Ureter (tissue), 1 donor: ENCODE data around the gene ENTPD6. TPM values are rescaled to one million over a fixed set of nuclear protein-coding genes. Genes with fewer than 3 reads are reported as not detected.
A peak's percentile ranks its signal among the peaks of the same experiment; 100 is the strongest.
"Not testable (repeated sequence)": the region's sequence is repeated elsewhere in the genome, so short reads cannot be mapped to it uniquely, and the experiment has no call there.

Source experiments
- DNase-seq: peaks from one replicate; pipeline ENCODE4 v3.0.0-alpha.2; 2020; ENCODE audit warnings: low spot score
- total RNA-seq: library from RNA; stranded (reverse); gene quantifications from one replicate; pipeline ENCODE4 v1.2.4, GENCODE V29; 2023
- donor health status: DM: yes; HTN: yes; CAD: no.

ENTPD6 gene
- total RNA-seq, 1 donor from 2014 or later: 53.3 TPM

DNA sequence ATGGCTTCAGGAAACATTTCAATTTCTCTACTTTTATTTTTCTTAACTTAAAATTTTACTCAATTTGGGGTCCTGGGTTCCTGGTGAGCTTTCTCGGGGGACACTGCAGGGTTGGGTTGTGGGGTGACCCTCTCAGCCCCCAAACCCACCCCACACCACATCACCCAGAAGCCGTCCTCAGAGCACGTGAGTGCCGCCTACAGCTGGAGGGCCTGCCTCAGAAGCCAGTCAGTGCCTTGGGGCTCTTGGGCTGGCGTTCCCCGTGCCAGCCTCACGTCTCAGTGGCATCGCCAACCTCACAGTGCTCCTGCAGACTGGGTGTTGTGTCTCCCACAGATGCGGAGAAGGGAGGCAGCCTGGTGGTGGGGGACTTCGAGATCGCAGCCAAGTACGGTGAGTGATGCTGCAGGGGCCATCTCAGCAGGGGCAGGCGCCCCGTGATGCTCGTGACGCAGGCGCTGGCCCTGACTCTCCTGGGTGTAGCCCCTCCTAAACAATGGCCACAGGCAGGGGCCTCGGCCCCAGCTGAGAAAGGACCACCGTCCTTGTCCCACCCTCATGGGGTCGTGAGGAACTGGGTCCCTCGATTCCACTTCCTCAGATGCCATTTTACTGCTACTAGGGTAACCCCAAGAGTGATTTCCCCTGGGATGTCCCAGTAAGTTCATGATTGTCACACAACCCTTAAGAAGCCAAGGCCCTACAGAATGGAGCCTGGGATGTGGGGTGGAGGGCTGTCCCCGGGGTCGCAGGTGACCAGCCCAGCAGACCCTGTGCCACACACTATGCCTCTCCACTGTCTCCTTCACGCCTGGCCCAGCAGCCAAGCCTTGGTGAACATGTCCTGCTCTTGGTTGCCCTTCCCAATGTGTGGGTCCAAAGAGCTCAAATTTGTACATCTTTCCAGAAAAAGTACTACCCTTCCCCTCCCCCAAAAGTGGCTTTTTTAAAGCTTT, 28.5 kb downstream of the ENTPD6 start:
- no peak for DNase-seq

DNA sequence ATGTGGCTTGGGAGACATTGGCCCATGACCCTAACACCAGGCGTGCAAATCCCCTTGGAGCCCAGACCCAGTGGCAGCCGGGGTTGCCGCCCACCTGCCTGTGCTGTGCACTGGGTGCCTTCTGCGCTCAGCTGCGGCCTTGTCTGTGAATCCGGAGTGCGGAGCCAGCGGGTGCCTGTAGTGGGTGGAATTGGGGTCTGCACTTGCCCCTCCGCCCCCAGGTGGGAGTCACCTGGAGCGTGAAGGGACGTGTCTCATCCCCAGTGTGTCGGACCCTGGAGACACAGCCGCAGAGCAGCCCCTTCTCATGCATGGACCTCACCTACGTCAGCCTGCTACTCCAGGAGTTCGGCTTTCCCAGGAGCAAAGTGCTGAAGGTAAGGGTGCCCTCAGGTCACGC, 29.4 kb downstream of the ENTPD6 start:
- DNase-seq: no peak

DNA sequence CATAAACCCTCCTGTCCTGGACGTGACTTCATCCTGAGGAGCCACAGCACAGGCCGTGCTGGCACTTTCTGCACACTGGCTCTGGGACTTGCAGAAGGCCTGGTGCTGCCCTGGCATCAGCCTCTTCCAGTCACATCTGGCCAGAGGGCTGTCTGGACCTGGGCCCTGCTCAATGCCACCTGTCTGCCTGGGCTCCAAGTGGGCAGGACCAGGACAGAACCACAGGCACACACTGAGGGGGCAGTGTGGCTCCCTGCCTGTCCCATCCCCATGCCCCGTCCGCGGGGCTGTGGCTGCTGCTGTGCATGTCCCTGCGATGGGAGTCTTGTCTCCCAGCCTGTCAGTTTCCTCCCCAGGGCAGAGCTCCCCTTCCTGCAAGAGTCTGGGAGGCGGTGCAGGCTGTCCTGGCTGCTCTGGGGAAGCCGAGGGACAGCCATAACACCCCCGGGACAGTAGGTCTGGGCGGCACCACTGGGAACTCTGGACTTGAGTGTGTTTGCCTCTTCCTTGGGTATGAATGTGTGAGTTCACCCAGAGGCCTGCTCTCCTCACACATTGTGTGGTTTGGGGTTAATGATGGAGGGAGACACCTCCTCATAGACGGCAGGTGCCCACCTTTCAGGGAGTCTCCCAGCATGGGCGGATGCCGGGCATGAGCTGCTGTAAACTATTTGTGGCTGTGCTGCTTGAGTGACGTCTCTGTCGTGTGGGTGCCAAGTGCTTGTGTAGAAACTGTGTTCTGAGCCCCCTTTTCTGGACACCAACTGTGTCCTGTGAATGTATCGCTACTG, 30.3 kb downstream of the ENTPD6 start:
- DNase-seq: no peak

DNA sequence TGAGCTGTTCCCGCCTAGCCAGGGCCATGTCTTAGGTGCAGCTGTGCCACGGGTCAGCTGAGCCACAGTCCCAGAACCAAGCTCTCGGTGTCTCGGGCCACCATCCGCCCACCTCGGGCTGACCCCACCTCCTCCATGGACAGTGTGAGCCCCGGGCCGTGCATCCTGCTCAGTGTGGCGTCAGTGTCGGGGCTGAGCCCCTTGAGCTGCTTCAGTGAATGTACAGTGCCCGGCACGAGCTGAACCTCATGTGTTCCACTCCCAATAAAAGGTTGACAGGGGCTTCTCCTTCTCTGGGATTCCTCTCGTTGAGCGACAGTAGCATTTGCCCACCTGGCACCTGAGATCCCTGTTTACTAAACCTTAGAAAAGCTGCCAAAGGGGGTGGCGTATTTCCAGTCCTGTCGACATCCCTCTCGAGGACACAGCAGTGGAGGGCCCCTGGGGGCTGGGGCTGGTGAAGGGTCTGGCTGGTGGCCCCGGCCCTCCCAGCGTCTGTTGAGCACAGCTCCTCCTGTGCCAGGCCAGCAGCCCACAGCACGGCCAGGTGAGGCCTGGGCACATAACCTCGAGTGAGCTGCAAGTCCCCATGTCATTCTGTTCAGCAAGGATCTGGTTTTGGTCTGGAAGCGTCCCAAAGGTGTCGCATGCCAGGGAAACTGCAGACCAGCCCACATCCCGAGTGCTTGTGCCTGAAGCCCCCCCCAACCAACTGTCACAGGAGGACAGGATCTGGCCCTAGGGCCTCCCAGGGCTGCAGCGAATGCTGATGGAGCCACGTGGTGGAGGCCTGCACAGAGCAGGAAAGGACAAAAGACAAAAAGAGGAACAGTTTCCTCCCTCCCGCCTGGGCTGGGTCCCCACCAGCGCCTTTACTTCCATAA, 31.2 kb downstream of the ENTPD6 start:
- no peak for DNase-seq

DNA sequence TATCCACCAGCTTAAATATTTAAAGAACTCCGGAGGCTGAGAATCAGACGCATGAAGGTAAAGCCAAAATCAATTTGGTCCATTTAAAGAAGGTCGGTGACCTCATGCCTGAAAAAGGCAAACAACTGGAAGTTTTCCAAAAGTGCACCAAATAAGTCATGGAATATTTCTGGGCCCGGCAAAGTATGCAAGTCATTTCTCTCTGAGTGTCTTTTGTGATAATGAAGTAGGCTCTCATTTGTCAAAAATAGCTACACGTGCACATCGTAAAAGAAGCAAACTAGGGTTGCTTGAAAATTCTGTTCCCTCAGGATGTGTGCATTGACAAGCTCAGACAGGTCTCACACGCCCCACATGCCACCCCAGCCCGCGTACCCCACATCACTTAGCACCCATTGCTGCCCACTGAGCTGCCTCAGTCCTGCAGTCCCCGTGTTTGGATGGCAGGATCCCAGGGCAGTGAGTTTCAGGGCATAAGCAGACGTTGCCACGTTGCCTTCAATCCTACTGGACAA, 31.9 kb downstream of the ENTPD6 start:
- DNase-seq: no peak

DNA sequence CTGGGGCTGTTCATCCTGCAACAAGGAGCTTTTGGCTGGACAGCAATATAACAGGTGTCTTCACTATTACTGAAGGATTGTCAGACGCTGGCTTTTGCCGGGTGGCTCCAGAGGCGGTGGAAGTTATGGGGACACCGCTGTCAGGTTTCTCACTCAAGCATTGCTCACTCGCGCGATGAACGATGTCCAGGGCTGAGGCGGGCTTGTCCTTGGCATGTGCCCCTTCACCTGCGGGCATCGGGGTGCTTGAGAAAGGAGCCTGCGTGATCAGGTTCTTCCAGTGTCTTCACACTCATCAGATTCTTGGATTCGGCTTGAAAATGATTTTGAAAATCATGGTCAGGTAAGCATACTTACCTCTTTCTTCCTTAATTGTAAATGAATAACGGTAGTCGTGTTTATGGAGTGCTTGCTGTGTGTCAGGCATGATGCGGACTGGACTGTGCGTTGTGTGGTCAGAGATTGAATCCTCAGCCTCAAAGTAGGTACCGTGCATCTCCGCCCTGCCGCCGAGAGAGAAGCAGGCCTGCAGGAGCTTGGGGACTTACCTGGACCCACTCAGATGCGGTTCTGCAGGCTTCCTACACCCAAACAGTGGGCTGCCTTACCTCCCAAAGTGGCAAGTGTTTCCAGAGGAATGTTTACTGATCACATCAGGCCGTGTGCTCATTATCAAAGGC, 34.1 kb downstream of the ENTPD6 start:
- DNase-seq: no peak

DNA sequence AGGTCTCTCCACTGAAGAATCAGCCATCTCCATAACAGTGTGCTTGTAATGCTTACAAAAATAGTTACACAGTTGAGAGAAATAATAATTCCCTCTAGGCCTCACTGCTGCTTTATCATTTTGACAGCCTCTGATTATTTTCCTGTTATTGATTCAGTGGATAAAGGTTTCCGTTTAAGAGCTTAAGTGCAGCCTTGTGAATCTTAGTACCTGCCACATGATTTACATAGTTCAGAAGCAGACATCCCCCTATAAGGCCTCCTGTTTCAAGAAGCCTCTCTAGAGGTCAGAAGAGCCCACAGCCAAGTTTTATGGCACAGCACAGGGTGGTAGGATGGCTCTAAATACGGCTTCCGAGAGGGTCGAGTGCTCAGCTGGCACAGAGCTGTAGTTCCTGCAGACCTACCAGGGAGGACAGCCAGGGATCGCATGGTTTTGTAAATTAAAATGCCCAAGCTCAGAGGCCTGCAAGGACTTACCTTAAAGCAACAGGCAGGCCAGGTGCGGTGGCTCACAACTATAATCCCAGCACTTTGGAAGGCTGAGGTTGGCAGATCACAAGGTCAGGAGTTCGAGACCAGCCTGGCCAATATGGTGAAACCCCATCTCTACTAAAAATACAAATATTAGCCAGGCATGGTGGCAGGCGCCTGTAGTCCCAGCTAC, 34.8 kb downstream of the ENTPD6 start:
- DNase-seq: no peak

DNA sequence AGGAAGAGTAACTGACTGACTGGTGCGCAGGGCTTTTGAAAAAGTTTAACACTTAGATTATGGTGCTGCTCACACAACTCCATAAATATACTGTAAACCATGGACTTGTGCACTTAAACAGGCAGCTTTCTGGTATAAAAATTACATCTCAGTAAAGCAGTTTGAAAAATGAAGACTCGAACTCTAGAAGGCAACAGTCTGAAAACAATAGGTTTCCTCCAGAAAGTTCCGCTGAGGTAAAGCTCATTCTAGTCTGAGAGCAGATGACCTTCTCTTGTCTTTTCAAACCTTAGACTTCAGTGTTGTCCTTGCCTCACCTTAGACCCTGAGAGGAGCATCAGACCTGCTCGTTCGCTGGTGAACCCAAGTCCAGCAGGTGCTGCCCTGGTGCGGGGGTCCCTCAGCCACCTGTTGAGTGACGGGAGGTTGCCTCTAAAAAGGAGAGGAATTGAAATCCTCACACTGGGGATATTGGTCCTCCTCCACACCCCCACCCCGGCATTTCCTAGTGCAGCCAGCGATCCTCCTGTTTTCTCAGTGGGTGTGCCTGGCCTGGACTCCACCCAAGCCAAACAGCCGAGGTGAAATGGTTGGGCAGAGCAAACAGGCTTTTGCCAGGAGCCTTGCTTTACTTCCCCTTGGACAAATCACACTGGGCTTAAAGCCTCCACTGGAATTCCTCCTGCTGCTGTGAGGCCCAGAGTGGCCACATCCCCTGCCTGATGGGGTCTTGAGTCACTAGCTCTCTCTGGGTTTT, 37.7 kb downstream of the ENTPD6 start:
- DNase-seq: peak; percentile 86

DNA sequence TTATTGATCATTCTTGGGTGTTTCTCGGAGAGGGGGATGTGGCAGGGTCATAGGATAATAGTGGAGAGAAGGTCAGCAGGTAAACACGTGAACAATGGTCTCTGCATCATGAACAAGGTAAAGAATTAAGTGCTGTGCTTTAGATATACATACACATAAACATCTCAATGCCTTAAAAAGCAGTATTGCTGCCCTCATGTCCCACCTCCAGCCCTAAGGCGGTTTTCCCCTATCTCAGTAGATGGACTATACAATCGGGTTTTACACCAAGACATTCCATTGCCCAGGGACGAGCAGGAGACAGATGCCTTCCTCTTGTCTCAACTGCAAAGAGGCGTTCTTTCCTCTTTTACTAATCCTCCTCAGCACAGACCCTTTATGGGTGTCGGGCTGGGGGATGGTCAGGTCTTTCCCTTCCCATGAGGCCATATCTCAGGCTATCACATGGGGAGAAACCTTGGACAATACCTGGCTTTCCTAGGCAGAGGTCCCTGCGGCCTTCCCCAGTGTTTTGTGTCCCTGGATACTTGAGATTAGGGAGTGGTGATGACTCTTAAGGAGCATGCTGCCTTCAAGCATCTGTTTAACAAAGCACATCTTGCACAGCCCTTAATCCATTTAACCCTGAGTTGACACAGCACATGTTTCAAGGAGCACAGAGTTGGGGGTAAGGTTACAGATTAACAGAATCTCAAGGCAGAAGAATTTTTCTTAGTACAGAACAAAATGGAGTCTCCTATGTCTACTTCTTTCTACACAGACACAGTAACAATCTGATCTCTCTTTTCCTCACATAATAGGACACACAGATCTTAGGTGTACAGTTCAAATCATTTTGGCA, 38.7 kb downstream of the ENTPD6 start:
- DNase-seq: not testable (repeated sequence)

DNA sequence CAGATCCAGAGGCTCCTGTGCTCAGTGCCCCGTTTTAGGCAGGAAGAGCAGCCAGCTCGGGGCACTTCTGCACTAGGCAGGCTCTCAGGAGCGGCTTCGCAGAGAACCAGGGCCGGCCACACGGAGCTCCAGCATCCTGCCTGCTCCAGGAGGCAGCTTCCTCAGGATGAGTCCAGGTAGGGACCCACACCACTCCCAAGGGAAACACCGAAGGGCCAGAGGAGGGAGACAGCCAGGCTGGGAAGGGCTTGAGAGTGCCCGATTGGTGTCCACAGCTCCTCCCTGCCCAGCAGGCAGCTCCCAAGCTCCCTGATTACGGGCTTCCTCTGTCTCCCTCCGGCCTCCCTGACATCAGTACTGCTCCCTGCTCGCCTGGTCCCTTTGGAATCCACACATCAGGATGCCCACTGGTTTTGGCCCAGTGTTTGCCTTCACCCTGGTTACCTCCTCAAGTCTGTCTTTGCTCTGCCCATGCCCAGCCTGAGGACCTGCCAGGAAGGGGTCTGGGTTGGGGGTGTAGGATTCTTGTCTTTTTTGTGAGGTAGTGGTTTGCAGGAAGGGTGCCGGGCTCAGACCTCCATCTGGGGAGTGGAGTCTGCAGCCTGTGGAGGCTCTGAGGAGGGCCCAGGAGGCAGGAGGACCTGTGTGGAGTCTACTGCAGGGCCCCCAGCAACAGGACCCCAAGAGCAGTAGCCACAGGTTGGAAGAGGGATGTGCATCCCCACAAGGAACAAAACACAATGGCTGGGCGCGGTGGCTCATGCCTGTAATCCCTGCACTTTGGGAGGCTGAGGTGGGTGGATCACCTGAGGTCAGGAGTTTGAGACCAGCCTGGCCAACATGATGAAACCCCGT, 41.2 kb downstream of the ENTPD6 start:
- DNase-seq: no peak

DNA sequence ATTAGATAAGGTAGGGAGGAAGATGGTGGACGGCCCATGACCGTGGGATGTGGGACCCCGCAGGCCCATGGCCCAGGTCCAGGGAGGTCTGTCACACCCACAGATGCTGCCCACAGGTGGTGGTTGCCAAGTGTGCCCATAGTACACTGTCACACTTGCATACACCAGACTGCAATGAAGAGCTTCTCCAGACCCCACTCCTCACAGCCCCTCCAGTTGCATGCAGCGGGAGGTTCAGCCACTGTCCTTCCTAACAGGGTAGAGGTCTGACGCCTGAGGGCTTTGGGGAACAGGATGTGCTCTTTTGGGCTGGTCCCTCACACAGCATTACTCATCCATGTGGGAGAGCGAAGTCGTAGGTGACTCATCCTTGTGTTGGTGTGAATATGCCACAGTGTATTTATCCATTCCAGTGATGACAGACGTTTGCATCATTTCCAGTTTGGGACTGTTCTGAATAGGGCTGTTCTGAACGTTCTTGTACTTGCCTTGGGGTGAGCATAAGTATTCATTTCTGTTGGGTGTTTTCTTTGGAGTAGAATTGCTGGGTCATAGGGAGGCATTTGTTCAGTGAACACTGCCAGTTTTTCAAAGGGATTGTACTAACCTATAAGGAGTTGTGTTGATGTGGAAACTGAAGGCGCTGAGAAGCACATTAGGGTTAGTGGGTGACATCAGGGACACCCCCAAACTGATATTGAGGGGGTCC, 42.3 kb downstream of the ENTPD6 start:
- peak; percentile 75 for DNase-seq

DNA sequence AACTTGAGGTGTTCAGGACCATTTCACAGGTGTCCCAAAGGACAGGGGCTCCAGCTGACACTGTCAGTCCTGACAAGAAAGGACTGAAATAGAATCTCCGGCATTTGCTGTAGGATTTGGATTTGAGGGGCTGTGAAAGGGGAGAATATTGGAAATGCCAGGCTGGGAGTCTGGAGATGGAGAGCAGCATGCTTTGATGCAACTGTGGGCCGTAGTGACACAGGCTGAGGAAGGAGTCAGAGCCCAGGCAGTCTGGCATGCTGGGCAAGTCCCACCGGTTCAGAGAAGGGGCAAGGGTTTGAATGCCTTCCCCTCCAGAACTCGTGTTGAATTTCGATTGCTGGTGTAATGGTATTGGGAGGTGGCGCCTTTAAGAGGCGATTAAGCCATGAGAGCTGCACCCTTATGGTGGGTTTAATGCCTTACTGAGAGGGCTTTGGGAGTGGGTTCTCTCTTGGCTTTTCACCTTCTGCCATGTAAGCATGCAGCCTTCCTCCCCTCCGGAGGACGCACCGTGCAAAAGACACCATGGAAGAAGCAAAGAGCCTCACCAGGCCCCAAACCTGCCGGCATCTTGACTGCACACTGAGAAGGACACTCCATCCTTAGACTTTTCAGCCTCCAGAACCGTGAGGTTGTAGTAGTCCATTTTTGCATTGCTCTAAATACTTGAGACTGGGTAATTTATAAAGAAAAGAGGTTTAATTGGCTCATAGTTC, 43.0 kb downstream of the ENTPD6 start:
- no peak for DNase-seq

DNA sequence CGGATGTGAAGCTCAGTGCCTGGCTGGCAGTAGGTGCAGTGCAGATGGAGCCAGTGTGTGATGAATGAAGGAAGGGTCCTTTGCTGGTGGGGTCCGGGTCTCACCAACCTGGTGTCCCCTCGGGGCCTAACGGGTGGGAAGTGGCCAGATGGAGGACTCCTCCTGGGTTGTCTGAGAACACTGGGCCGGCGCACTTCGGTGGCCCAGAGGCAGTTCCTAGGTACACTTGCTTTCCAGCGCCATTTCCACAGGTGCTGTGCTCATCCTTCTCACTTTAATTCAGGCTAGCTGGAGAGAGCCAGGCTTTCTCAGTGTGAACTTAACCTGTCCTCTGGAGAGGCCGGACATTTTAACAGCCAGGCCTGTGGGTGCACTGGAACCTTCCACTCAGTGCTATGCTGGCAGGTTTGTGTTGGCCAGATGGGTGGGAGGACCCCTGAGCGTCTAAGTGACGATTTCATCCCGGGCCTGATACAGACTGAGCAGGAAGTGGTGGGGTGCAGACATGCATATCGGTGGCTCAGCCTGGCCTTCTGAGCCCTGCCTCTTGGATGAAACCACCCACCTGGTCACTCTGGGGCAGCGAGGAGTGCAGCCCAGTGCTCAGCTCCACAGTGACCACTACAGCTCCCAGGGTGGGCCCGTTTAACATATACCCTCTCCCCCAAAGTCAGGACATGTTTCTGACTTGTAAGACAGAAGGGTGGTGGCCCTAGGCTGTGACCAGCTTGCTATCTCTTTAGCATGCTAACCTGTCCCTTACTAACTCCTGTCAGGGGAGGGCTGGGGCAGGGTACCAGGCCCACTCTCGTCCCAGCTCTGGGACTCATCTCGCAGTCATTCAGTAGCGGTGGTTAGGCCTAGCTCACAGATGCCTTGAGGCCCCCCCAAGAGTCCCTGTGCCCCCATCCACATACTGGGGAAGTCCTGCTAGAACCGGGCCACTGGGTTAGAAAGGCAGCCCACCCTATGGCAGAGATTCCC, 44.2 kb downstream of the ENTPD6 start:
- DNase-seq: no peak

DNA sequence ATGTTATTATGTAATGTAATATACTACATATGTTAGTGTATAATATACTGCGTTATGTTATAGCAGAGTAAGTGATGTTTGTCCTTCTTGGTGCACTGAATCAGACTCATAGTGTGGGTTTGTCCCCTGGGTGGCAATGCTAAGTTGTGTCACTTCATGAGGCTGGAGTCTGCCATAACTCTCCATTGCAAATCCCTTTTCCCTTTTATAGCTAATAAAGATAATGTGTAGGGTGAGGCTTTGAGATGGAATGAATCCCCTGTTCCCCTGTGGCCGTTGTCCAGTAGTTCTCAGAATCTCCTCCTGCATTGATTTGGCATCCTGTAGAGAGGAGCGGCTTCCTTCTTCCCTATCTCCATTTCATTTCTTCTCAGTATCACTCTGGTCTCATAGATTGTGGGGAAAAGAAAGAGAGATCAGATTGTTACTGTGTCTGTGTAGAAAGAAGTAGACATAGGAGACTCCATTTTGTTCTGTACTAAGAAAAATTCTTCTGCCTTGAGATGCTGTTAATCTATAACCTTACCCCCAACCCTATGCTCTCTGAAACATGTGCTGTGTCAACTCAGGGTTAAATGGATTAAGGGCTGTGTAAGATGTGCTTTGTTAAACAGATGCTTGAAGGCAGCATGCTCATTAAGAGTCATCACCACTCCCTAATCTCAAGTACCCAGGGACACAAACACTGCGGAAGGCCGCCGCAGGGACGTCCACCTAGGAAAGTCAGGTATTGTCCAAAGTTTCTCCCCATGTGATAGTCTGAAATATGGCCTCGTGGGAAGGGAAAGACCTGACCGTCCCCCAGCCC, 45.5 kb downstream of the ENTPD6 start:
- DNase-seq: peak; percentile 15

DNA sequence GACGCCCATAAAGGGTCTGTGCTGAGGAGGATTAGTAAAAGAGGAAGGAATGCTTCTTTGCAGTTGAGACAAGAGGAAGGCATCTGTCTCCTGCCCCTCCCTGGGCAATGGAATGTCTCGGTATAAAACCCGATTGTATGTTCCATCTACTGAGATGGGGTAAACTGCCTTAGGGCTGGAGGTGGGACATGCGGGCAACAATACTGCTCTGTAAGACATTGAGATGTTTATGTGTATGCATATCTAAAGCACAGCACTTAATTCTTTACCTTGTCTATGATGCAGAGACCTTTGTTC, 46.1 kb downstream of the ENTPD6 start:
- DNase-seq: not testable (repeated sequence)
